Gastroesophageal sphincter (tissue), 3 donors: ENCODE results near the gene NGB.

Source experiments
- POLR2A ChIP-seq, 2 donors: fragments of 450-650 bp; IDR thresholded peaks; one replicate each; pipeline ENCODE4 v1.6.1; 2017; ENCODE audit warnings: antibody characterized with exemption in 2 of 2, mild to moderate bottlenecking in 2 of 2, moderate library complexity in 1 of 2
- POLR2AphosphoS5 ChIP-seq: sonication (generic); formaldehyde crosslinking; IDR thresholded peaks from one replicate; pipeline ENCODE4 v1.6.1; 2017; ENCODE audit warnings: antibody characterized with exemption
- TF ChIP-seq, protein P1 (sequence below), 4 experiments: fragments of 200-600 bp in 2 of 4; fragments of 450-650 bp in 2 of 4; sonication (generic) in 1 of 4; IDR thresholded peaks; one replicate each; pipeline ENCODE4 v1.5.1; 2017 to 2019; ENCODE audit warnings: antibody characterized with exemption in 4 of 4, mild to moderate bottlenecking in 2 of 4, moderate library complexity in 2 of 4

DNA sequence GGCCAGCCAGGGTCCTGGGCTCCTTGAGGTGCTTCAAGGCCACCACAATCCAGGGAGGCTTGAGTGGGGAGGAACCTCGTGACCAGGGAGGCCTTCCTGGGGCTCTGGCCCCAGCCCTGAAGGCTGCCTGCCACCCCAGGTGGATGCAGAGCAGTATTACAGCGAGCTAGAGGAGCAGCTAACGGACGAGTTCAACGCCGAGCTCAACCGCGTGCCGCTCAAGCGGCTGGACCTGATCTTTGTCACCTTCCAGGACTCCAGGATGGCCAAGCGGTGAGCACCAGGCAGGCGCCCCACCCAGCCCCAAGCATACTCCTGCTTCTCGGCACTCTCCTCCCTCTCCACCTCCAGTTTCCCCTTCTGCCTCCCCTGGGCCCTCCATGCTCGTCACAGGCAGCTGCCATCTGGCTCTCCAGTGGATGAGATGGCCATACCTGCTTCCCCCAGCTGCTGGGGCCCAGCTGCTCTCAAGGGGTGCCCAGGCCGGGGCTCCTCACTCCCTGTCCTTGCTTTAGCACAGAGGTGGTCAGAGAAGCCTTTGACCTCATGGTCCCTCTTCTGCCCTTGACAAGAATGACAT lies 30.6 kb downstream of the NGB start:
- TF ChIP-seq POLR2AphosphoS5 (no peak), POLR2A (IDR thresholded peaks at IDR 0.05) (no peak)
- TF ChIP-seq, protein P1, sequence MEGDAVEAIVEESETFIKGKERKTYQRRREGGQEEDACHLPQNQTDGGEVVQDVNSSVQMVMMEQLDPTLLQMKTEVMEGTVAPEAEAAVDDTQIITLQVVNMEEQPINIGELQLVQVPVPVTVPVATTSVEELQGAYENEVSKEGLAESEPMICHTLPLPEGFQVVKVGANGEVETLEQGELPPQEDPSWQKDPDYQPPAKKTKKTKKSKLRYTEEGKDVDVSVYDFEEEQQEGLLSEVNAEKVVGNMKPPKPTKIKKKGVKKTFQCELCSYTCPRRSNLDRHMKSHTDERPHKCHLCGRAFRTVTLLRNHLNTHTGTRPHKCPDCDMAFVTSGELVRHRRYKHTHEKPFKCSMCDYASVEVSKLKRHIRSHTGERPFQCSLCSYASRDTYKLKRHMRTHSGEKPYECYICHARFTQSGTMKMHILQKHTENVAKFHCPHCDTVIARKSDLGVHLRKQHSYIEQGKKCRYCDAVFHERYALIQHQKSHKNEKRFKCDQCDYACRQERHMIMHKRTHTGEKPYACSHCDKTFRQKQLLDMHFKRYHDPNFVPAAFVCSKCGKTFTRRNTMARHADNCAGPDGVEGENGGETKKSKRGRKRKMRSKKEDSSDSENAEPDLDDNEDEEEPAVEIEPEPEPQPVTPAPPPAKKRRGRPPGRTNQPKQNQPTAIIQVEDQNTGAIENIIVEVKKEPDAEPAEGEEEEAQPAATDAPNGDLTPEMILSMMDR (IDR thresholded peaks at IDR 0.05) = no peak
